GM12878 (cell line): ENCODE results near the gene BCAP29. TPM values are rescaled to one million over a fixed set of nuclear protein-coding genes. Genes with fewer than 3 reads are reported as not detected.

ENCODE experiments used
- ATAC-seq: fragments of 200-7000 bp; cut with Tn5 transposase; 3 replicates; pipeline ENCODE4 v1.9.1; 2020; ENCODE audit warnings: mild to moderate bottlenecking, moderate library complexity
- BruUV-seq: library from RNA; stranded (reverse); fragments of 400-500 nt; replicated peaks from 2 replicates; lab custom pipeline; 2021; lab: Mats Ljungman, UMichigan
- CTCF ChIA-PET: fragments of 300-600 bp; sonication (Branson Sonifier 250); formaldehyde crosslinking; extraction: SDS; loops from one replicate; lab custom pipeline; 2021; ENCODE audit warnings: inconsistent platforms; lab: Yijun Ruan, JAX
- POLR2A ChIA-PET: fragments of 350-600 bp; formaldehyde crosslinking; extraction: SDS; loops from one replicate; lab custom pipeline; 2021; ENCODE audit warnings: inconsistent platforms; lab: Charles Lee
- RAD21 ChIA-PET: fragments of 300-600 bp; sonication (Branson Sonifier 250); formaldehyde crosslinking; loops from one replicate; lab custom pipeline; 2023; ENCODE audit warnings: antibody characterized with exemption; ENCODE audit not compliant: unreplicated experiment; lab: Charles Lee
- SMC1A ChIA-PET: fragments of 300-600 bp; sonication (Branson Sonifier 250); formaldehyde crosslinking; loops from one replicate; lab custom pipeline; 2023; ENCODE audit not compliant: unreplicated experiment, uncharacterized antibody; lab: Charles Lee
- DNase-seq: peaks from one replicate; pipeline ENCODE4 v3.0.0-alpha.2; 2011; ENCODE audit warnings: low read depth, low spot score
- FAIRE-seq: peaks from 3 replicates; lab custom pipeline; 2011; peaks lifted over from hg19 to GRCh38; lab: Jason Lieb, UNC
- H2AFZ ChIP-seq: 2 replicates; pipeline ENCODE4 v1.6.0; 2011; ENCODE audit warnings: low read depth, low read length, control low read depth; ENCODE audit not compliant: control insufficient read depth
- H3K27ac ChIP-seq: 2 replicates; pipeline ENCODE4 v1.5.1; 2011; ENCODE audit warnings: control low read depth; ENCODE audit not compliant: control insufficient read depth, insufficient read depth
- H3K27me3 ChIP-seq, 2 experiments: replicated peaks in 1 of 2; 2 replicates each; pipeline versions ENCODE4 v1.6.0 to v1.6.1; 2011; ENCODE audit warnings: low read length in 1 of 2; ENCODE audit not compliant: control insufficient read depth in 2 of 2, insufficient read depth in 2 of 2
- H3K36me3 ChIP-seq, 2 experiments: 2 replicates each; pipeline ENCODE4 v1.5.1; 2011; ENCODE audit warnings: low read length in 1 of 2; ENCODE audit not compliant: control insufficient read depth in 2 of 2, insufficient read depth in 2 of 2
- H3K4me1 ChIP-seq: 2 replicates; pipeline ENCODE4 v1.6.1; 2011; ENCODE audit warnings: mild to moderate bottlenecking, low read length, moderate library complexity, mixed read lengths; ENCODE audit not compliant: control insufficient read depth, insufficient read depth
- H3K4me2 ChIP-seq: 2 replicates; pipeline ENCODE4 v1.6.0; 2011; ENCODE audit warnings: control low read depth; ENCODE audit not compliant: control insufficient read depth, insufficient read depth
- H3K4me3 ChIP-seq: fragments of 200-600 bp; sonication (generic); 2 replicates; pipeline ENCODE4 v1.5.1; 2016
- H3K79me2 ChIP-seq: 2 replicates; pipeline ENCODE4 v1.6.0; 2011; ENCODE audit warnings: low read length; ENCODE audit not compliant: control insufficient read depth, insufficient read depth
- H3K9ac ChIP-seq: 2 replicates; pipeline ENCODE4 v1.8.0; 2011; ENCODE audit warnings: low read length, control low read depth, mixed read lengths; ENCODE audit not compliant: control insufficient read depth, insufficient read depth
- H3K9me3 ChIP-seq: replicated peaks from 3 replicates; pipeline ENCODE4 v1.5.1; 2011; ENCODE audit warnings: mild to moderate bottlenecking, low read length; ENCODE audit not compliant: control insufficient read depth, insufficient read depth
- H4K20me1 ChIP-seq: 2 replicates; pipeline ENCODE4 v1.6.0; 2011; ENCODE audit not compliant: control insufficient read depth, insufficient read depth
- ATF7 ChIP-seq: fragments of 450-650 bp; IDR thresholded peaks from 2 replicates; pipeline ENCODE4 v1.6.1; 2016; ENCODE audit warnings: low read depth, mild to moderate bottlenecking
- BMI1 ChIP-seq: fragments of 450-650 bp; IDR thresholded peaks from 2 replicates; pipeline ENCODE4 v1.6.1; 2016; ENCODE audit warnings: mild to moderate bottlenecking, moderate library complexity, borderline replicate concordance
- CEBPB ChIP-seq, 2 experiments: fragments of 150-350 bp in 1 of 2; IDR thresholded peaks; 2 replicates each; pipeline ENCODE4 v1.6.1; 2012 to 2014; ENCODE audit warnings: low read depth in 2 of 2, low read length in 2 of 2, borderline replicate concordance in 1 of 2, inconsistent platforms in 1 of 2
- GATAD2B ChIP-seq: fragments of 450-650 bp; conservative IDR thresholded peaks from 2 replicates; pipeline ENCODE4 v1.6.1; 2017; ENCODE audit warnings: low read depth, mild to moderate bottlenecking, moderate library complexity
- LARP7 ChIP-seq: fragments of 450-650 bp; IDR thresholded peaks from 2 replicates; pipeline ENCODE4 v1.6.1; 2017; ENCODE audit warnings: mild to moderate bottlenecking
- MYB ChIP-seq: fragments of 150-350 bp; IDR thresholded peaks from 2 replicates; pipeline ENCODE4 v1.6.1; 2014; ENCODE audit warnings: mild to moderate bottlenecking, low read depth, low read length, borderline replicate concordance
- SPI1 ChIP-seq: IDR thresholded peaks from 2 replicates; pipeline ENCODE4 v1.6.1; 2011; ENCODE audit warnings: low read depth, mild to moderate bottlenecking, low read length, moderate library complexity, borderline replicate concordance; ENCODE audit not compliant: insufficient read depth
- TCF12 ChIP-seq: IDR thresholded peaks from 2 replicates; pipeline ENCODE4 v1.6.1; 2011; ENCODE audit warnings: low read depth, mild to moderate bottlenecking, low read length
- TCF3 ChIP-seq: IDR thresholded peaks from 2 replicates; pipeline ENCODE4 v1.6.1; 2012; ENCODE audit warnings: low read depth, mild to moderate bottlenecking, low read length, borderline replicate concordance; ENCODE audit not compliant: insufficient read depth
- ZBED1 ChIP-seq: IDR thresholded peaks from 2 replicates; pipeline ENCODE4 v1.6.1; 2016; ENCODE audit warnings: borderline replicate concordance
- WGBS: methylation state at CpG from one replicate; pipeline ENCODE4 v1.1.6; 2016; ENCODE audit warnings: low lambda C conversion rate; ENCODE audit not compliant: insufficient replicate concordance, insufficient coverage; ENCODE audit errors: missing lambda C conversion rate; 5-methylcytosine and 5-hydroxymethylcytosine counted together
- in situ Hi-C: fragments of 300-500 bp; cut with MboI; formaldehyde crosslinking; loops from 9 replicates; pipeline ENCODE4 v1.14.3; 2018; ENCODE audit warnings: mixed read lengths
- intact Hi-C: fragments of 100-400 bp; cut with micrococcal nuclease; formaldehyde crosslinking; loops from one replicate; pipeline ENCODE4 v1.14.2; 2022; ENCODE audit not compliant: unreplicated experiment
- polyA plus RNA-seq, 11 experiments: library from polyadenylated mRNA; depleted of rRNA in 4 of 11; unstranded in 6 of 11; stranded (reverse) in 5 of 11; fragments of >200 nt; fragmentation: Nextera tagmentation in 4 of 11; fragmentation: Illumina TruSeq in 1 of 11; extraction: Ambion mirVana in 4 of 11; extraction: Trizol in 1 of 11; gene quantifications; 1 replicate in 1 of 11; 2 replicates in 10 of 11; pipeline versions ENCODE4 v1.2.1 to v1.2.3, GENCODE V29; 2011 to 2016; ENCODE audit warnings: inconsistent platforms in 2 of 11, missing spikeins in 2 of 11, low read depth in 1 of 11
- total RNA-seq, 4 experiments: library from RNA; depleted of rRNA in 3 of 4; stranded (reverse); fragments of >200 nt in 3 of 4; fragmentation: Illumina TruSeq in 1 of 4; extraction: Trizol in 1 of 4; gene quantifications; 2 replicates each; pipeline versions ENCODE4 v1.2.1 to v1.2.3, GENCODE V29; 2013 to 2021
- TF ChIP-seq, protein P1 (sequence below): fragments of 150-350 bp; IDR thresholded peaks from 2 replicates; pipeline ENCODE4 v1.6.1; 2016; ENCODE audit warnings: low read depth, low read length
- TF ChIP-seq, protein P2 (sequence below): fragments of 450-650 bp; formaldehyde crosslinking; IDR thresholded peaks from 2 replicates; pipeline ENCODE4 v1.4.0; 2022; ENCODE audit warnings: mild to moderate bottlenecking, moderate library complexity
- TF ChIP-seq, protein P3 (sequence below): IDR thresholded peaks from 2 replicates; pipeline ENCODE4 v1.6.1; 2012; ENCODE audit warnings: low read depth, low read length, improper control_type of control experiment

The BCAP29 gene
- total and polyA plus RNA-seq, 10 of the 15 experiments (the other 5 are each of a cell fraction or from before 2014, with no cell fraction given) = 26.5 to 58.5 (median 34.8) TPM

DNA sequence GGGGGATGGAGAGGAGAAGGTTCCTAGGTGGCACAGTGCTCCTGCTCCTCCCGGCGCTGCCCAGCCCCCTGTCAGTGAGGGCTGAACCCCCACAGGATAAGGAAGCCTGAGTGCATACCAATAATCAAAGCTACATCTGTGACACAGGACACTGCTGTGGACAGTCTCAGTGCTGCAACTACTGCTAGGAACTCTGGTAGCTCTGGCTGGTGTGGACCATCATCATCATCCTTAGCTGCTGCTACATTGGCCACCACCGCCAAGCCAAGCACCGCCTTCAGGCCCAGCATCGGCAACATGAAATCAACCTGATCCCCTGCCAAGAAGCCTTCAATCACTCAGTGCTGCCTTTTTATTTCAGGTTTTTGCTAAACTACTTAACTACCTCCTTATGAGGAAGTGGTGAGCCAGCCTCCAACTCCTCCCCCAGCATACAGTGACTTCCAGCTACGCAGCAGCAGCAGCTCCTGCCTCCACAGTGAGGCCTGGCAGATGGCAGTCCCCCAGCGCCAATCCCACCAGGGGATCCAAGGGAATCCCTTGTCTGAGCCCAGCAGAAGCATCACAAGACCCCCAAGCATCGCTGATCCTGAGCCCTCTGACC, 48.5 kb downstream of the BCAP29 start (continued):
- TF ChIP-seq, protein P1, sequence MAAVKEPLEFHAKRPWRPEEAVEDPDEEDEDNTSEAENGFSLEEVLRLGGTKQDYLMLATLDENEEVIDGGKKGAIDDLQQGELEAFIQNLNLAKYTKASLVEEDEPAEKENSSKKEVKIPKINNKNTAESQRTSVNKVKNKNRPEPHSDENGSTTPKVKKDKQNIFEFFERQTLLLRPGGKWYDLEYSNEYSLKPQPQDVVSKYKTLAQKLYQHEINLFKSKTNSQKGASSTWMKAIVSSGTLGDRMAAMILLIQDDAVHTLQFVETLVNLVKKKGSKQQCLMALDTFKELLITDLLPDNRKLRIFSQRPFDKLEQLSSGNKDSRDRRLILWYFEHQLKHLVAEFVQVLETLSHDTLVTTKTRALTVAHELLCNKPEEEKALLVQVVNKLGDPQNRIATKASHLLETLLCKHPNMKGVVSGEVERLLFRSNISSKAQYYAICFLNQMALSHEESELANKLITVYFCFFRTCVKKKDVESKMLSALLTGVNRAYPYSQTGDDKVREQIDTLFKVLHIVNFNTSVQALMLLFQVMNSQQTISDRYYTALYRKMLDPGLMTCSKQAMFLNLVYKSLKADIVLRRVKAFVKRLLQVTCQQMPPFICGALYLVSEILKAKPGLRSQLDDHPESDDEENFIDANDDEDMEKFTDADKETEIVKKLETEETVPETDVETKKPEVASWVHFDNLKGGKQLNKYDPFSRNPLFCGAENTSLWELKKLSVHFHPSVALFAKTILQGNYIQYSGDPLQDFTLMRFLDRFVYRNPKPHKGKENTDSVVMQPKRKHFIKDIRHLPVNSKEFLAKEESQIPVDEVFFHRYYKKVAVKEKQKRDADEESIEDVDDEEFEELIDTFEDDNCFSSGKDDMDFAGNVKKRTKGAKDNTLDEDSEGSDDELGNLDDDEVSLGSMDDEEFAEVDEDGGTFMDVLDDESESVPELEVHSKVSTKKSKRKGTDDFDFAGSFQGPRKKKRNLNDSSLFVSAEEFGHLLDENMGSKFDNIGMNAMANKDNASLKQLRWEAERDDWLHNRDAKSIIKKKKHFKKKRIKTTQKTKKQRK = no peak
- TF ChIP-seq CEBPB (IDR thresholded peaks at IDR 0.05; ENCODE audit: borderline replicate concordance in 1 of 2, low read depth in 2 of 2, low read length in 2 of 2) = no peak
- TF ChIP-seq SPI1 = no peak
- no peak for TF ChIP-seq BMI1
- TF ChIP-seq, all 136 proteins: peak for 0

DNA sequence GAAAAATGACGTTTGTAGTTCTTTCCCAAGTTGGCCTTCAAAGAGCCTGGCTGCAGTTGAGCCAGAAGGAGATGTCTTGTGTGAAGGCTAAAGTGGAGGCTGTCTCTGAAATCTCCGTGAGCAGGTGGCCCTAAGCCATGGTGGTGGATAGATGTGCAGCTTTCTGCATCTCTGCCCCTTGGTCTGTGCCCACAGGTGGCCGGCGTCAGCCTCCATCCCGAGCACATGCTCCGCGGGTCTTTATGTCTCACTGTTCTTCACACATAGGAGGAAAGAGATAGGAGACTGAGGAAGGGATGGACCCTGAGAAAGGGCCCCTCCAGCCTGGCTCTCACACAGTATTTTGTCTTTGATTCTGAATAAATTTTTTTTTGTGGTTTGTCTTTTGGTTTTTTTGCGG, 50.3 kb downstream of the BCAP29 start:
- Histone ChIP-seq H3K27me3 (no peaks in the 10 kb centered on the region), H3K27ac (no peak overlapping the region), H4K20me1 (no peaks in the 10 kb centered on the region; the same call in 1 of the 2 replicates), H2AFZ (no peak overlapping the region), H3K9me3 (no peaks in the 10 kb centered on the region; the same call in 2 of the 3 replicates), H3K79me2 (no peaks in the 10 kb centered on the region), H3K9ac (no peak overlapping the region), H3K4me3 (no peak overlapping the region), H3K4me2 (no peak overlapping the region), H3K4me1 (peaks cover 5% of the 10 kb centered on the region), H3K36me3 (no peaks in the 10 kb centered on the region; a peak in 1 of 4 replicates)
- no TSS peak for BruUV-seq
- no peak for ATAC-seq
- WGBS = 69% methylated on average over 8 of the region's 8 CpGs
- DNase-seq = no peak
- ChIA-PET CTCF (no interaction called here), POLR2A (no interaction called here), SMC1A (no interaction called here), RAD21 (no interaction called here)
- intact Hi-C loops (no loop called here), in situ Hi-C loops (no loop called here)
- no peak for FAIRE-seq
- no peak for TF ChIP-seq TCF3
- TF ChIP-seq, protein P2, sequence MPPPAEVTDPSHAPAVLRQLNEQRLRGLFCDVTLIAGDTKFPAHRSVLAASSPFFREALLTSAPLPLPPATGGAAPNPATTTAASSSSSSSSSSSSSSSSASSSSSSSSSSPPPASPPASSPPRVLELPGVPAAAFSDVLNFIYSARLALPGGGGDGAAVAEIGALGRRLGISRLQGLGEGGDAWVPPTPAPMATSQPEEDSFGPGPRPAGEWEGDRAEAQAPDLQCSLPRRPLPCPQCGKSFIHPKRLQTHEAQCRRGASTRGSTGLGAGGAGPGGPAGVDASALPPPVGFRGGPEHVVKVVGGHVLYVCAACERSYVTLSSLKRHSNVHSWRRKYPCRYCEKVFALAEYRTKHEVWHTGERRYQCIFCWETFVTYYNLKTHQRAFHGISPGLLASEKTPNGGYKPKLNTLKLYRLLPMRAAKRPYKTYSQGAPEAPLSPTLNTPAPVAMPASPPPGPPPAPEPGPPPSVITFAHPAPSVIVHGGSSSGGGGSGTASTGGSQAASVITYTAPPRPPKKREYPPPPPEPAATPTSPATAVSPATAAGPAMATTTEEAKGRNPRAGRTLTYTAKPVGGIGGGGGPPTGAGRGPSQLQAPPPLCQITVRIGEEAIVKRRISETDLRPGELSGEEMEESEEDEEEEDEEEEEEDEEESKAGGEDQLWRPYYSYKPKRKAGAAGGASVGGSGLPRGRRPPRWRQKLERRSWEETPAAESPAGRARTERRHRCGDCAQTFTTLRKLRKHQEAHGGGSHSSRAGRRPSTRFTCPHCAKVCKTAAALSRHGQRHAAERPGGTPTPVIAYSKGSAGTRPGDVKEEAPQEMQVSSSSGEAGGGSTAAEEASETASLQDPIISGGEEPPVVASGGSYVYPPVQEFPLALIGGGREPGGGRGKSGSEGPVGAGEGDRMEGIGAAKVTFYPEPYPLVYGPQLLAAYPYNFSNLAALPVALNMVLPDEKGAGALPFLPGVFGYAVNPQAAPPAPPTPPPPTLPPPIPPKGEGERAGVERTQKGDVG (CRISPR knock-in tag) = no peak
- TF ChIP-seq GATAD2B = no peak
- TF ChIP-seq ATF7 = no peak
- TF ChIP-seq LARP7 = no peak
- no peak for TF ChIP-seq TCF12
- TF ChIP-seq MYB = no peak
- TF ChIP-seq, protein P3, sequence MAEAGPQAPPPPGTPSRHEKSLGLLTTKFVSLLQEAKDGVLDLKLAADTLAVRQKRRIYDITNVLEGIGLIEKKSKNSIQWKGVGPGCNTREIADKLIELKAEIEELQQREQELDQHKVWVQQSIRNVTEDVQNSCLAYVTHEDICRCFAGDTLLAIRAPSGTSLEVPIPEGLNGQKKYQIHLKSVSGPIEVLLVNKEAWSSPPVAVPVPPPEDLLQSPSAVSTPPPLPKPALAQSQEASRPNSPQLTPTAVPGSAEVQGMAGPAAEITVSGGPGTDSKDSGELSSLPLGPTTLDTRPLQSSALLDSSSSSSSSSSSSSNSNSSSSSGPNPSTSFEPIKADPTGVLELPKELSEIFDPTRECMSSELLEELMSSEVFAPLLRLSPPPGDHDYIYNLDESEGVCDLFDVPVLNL = no peak
- TF ChIP-seq ZBED1 = no peak
